Panc1 (cell line): ENCODE results near the gene GIN1. TPM values are rescaled to one million over a fixed set of nuclear protein-coding genes. Genes with fewer than 3 reads are reported as not detected.

Source experiments
- ATAC-seq: fragments of 200-7000 bp; cut with Tn5 transposase; 2 replicates; pipeline ENCODE4 v1.9.1; 2020; ENCODE audit warnings: mild to moderate bottlenecking, moderate library complexity
- BruUV-seq: library from RNA; stranded (reverse); fragments of 400-500 nt; replicated peaks from 2 replicates; lab custom pipeline; 2021; lab: Mats Ljungman, UMichigan
- CTCF ChIA-PET: fragments of 300-600 bp; sonication (Branson Sonifier 250); formaldehyde crosslinking; loops from one replicate; lab custom pipeline; 2022; ENCODE audit warnings: antibody characterized with exemption; lab: Charles Lee
- POLR2A ChIA-PET: fragments of 300-600 bp; sonication (Branson Sonifier 250); formaldehyde crosslinking; loops from one replicate; lab custom pipeline; 2022; ENCODE audit warnings: antibody characterized with exemption; lab: Charles Lee
- DNase-seq: peaks from one replicate; pipeline ENCODE4 v3.0.0-alpha.2; 2010; ENCODE audit warnings: low read depth, low spot score
- H3K27ac ChIP-seq: 2 replicates; pipeline ENCODE4 v1.5.1; 2011; ENCODE audit warnings: mild to moderate bottlenecking, low read length, inconsistent platforms
- H3K27me3 ChIP-seq: fragments of 200-500 bp; sonication (Bioruptor generic); 2 replicates; pipeline ENCODE4 v1.6.0; 2014; ENCODE audit warnings: low read length, inconsistent platforms; ENCODE audit not compliant: control insufficient read depth, insufficient read depth
- H3K36me3 ChIP-seq: fragments of 200-500 bp; sonication (Bioruptor generic); 2 replicates; pipeline ENCODE4 v1.5.1; 2014; ENCODE audit warnings: inconsistent platforms, mild to moderate bottlenecking, low read length, moderate library complexity; ENCODE audit not compliant: control insufficient read depth, insufficient read depth
- H3K4me1 ChIP-seq: 2 replicates; pipeline ENCODE4 v1.5.1; 2011; ENCODE audit warnings: inconsistent platforms, mild to moderate bottlenecking, low read length, moderate library complexity; ENCODE audit not compliant: control insufficient read depth, insufficient read depth
- H3K4me3 ChIP-seq, 2 experiments: 2 replicates each; pipeline ENCODE4 v1.5.1; 2011 to 2012; ENCODE audit warnings: low read depth in 2 of 2, low read length in 2 of 2, mild to moderate bottlenecking in 2 of 2, inconsistent platforms in 1 of 2, moderate library complexity in 1 of 2
- H3K9me3 ChIP-seq: fragments of 200-500 bp; sonication (Bioruptor generic); 2 replicates; pipeline ENCODE4 v1.5.1; 2014; ENCODE audit warnings: low read depth, mild to moderate bottlenecking, inconsistent platforms, low read length, moderate library complexity; ENCODE audit not compliant: control insufficient read depth, insufficient read depth
- POLR2AphosphoS5 ChIP-seq: IDR thresholded peaks from 2 replicates; pipeline ENCODE4 v1.6.1; 2012; ENCODE audit warnings: mild to moderate bottlenecking, low read depth, low read length, moderate library complexity
- SIN3A ChIP-seq: IDR thresholded peaks from 2 replicates; pipeline ENCODE4 v1.6.1; 2012; ENCODE audit warnings: low read depth, mild to moderate bottlenecking, low read length, moderate library complexity, borderline replicate concordance; ENCODE audit not compliant: insufficient read depth
- TCF7L2 ChIP-seq: IDR thresholded peaks from 2 replicates; pipeline ENCODE4 v1.6.1; 2011; ENCODE audit warnings: mild to moderate bottlenecking, low read depth, low read length, inconsistent platforms
- in situ Hi-C: cut with HindIII; loops from 2 replicates; pipeline ENCODE4 v1.10.0; 2016; ENCODE audit warnings: low sequenced_read_pairs, low pct_unique_long_range_greater_than_20kb
- intact Hi-C: fragments of 100-400 bp; cut with micrococcal nuclease; formaldehyde crosslinking; loops from one replicate; pipeline ENCODE4 v1.10.0; 2022; ENCODE audit not compliant: unreplicated experiment
- total RNA-seq: library from RNA; stranded (reverse); gene quantifications from one replicate; pipeline ENCODE4 v1.2.1, GENCODE V29; 2021; ENCODE audit not compliant: unreplicated experiment
- TF ChIP-seq, protein P1 (sequence below): fragments of 450-650 bp; IDR thresholded peaks from 2 replicates; pipeline ENCODE4 v1.5.1; 2017; ENCODE audit warnings: mild to moderate bottlenecking
- TF ChIP-seq, protein P2 (sequence below), 2 experiments: IDR thresholded peaks; 2 replicates each; pipeline ENCODE4 v1.6.1; 2011 to 2012; ENCODE audit warnings: low read depth in 2 of 2, control low read depth in 1 of 2, low read length in 1 of 2, mild to moderate bottlenecking in 1 of 2, moderate library complexity in 1 of 2; ENCODE audit not compliant: insufficient read depth in 1 of 2

Gene GIN1
- total RNA-seq, 1 experiment from 2014 or later = 4.5 TPM

DNA sequence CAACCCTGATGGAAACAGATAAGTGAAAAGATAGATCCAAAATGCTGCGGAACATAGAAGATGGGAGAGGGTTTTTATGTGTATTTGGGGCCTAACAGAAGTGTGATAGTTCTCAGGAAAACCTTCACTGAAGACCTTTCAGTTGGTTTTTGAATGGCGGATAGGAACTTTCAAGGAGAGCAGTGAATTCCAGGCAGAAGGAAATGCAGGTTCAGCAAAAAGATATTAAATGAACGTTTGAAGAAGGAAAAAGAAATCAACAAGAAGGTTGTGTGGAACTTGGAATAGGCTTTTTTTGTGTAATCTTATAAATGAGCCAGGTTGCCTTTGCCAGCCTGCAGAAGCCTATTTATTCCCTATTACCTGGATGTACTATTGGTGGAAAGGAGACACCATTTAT, 2.3 kb upstream of the GIN1 start:
- CTCF ChIA-PET = no interaction called here
- no peak overlapping the region for H3K4me3 ChIP-seq
- TF ChIP-seq POLR2AphosphoS5 = no peak
- TF ChIP-seq TCF7L2 = no peak

DNA sequence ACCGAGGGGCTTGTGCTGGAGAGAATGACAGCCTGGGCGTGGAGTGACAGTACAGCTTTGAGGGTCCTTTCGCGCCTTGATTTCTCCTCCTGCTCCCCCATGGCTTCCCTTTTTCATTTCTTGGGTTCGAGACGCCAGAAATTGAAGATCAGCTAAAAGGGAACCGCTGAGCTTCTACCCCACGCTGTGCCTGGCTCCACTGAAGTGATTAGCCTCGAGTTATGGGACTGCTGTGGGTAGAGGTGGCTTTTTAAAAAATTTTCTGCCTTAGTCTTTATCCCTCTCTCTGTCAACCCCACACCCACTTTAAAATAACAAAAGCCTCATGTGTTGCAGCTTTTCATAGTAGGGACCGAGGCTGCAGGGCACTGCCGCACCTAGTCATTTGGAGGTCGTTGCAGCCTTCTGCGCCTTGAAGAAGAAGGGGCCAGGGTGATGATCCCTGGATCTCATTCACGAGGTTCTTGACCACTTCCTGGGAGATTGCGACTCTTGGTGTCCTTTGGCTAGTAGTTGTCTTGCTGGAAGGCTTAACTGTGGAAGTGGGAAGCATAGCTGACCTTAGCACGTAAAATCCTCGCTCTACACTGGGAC, 766 bp upstream of the GIN1 start:
- H3K27ac ChIP-seq = peak overlapping the region; percentile 100
- H3K27me3 ChIP-seq = no peaks in the 10 kb centered on the region
- H3K9me3 ChIP-seq = no peaks in the 10 kb centered on the region
- no TSS peak for BruUV-seq
- intact Hi-C loops = loop anchor here (10.0 kb wide), 1 partner anchor 336 kb away; no protein-coding TSS in a partner anchor
- ATAC-seq (no peak), DNase-seq (no peak)
- POLR2A ChIA-PET = no interaction called here
- in situ Hi-C loops = no loop called here
- CTCF ChIA-PET = no interaction called here
- TF ChIP-seq TCF7L2 (no peak), POLR2AphosphoS5 (no peak), SIN3A (no peak)
- TF ChIP-seq, protein P1, sequence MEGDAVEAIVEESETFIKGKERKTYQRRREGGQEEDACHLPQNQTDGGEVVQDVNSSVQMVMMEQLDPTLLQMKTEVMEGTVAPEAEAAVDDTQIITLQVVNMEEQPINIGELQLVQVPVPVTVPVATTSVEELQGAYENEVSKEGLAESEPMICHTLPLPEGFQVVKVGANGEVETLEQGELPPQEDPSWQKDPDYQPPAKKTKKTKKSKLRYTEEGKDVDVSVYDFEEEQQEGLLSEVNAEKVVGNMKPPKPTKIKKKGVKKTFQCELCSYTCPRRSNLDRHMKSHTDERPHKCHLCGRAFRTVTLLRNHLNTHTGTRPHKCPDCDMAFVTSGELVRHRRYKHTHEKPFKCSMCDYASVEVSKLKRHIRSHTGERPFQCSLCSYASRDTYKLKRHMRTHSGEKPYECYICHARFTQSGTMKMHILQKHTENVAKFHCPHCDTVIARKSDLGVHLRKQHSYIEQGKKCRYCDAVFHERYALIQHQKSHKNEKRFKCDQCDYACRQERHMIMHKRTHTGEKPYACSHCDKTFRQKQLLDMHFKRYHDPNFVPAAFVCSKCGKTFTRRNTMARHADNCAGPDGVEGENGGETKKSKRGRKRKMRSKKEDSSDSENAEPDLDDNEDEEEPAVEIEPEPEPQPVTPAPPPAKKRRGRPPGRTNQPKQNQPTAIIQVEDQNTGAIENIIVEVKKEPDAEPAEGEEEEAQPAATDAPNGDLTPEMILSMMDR = no peak
- TF ChIP-seq, protein P2, sequence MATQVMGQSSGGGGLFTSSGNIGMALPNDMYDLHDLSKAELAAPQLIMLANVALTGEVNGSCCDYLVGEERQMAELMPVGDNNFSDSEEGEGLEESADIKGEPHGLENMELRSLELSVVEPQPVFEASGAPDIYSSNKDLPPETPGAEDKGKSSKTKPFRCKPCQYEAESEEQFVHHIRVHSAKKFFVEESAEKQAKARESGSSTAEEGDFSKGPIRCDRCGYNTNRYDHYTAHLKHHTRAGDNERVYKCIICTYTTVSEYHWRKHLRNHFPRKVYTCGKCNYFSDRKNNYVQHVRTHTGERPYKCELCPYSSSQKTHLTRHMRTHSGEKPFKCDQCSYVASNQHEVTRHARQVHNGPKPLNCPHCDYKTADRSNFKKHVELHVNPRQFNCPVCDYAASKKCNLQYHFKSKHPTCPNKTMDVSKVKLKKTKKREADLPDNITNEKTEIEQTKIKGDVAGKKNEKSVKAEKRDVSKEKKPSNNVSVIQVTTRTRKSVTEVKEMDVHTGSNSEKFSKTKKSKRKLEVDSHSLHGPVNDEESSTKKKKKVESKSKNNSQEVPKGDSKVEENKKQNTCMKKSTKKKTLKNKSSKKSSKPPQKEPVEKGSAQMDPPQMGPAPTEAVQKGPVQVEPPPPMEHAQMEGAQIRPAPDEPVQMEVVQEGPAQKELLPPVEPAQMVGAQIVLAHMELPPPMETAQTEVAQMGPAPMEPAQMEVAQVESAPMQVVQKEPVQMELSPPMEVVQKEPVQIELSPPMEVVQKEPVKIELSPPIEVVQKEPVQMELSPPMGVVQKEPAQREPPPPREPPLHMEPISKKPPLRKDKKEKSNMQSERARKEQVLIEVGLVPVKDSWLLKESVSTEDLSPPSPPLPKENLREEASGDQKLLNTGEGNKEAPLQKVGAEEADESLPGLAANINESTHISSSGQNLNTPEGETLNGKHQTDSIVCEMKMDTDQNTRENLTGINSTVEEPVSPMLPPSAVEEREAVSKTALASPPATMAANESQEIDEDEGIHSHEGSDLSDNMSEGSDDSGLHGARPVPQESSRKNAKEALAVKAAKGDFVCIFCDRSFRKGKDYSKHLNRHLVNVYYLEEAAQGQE (IDR thresholded peaks at IDR 0.05; ENCODE audit: insufficient read depth in 1 of 2, low read depth in 2 of 2, low read length in 1 of 2) = no peak
- H3K4me1 ChIP-seq = peaks cover 16% of the 10 kb centered on the region; the same call in 1 of the 2 replicates
- H3K36me3 ChIP-seq = peaks cover 8% of the 10 kb centered on the region; the same call in 1 of the 2 replicates
- peak overlapping the region; percentile 98 to 100 for H3K4me3 ChIP-seq

More for the DNA sequence above, 2.3 kb upstream of the GIN1 start:
- Histone ChIP-seq H3K4me1 (peaks cover 16% of the 10 kb centered on the region; the same call in 1 of the 2 replicates), H3K36me3 (peaks cover 8% of the 10 kb centered on the region; the same call in 1 of the 2 replicates), H3K27me3 (no peaks in the 10 kb centered on the region), H3K9me3 (no peaks in the 10 kb centered on the region), H3K27ac (no peak overlapping the region)
- POLR2A ChIA-PET = no interaction called here
- ATAC-seq (no peak), DNase-seq (no peak)
- intact Hi-C loops (loop anchor here (10.0 kb wide), 1 partner anchor 337 kb away; no protein-coding TSS in a partner anchor), in situ Hi-C loops (no loop called here)
- BruUV-seq = no TSS peak
